HG02885 (cell line): ENCODE data around the gene CDH22.

Experiments used
- ATAC-seq: cut with Tn5 transposase; IDR thresholded peaks from one replicate; pipeline ENCODE4 v1.9.1; 2021; ENCODE audit warnings: mild to moderate bottlenecking; ENCODE audit not compliant: unreplicated experiment, poor library complexity

CDH22 gene

GRCh38 chr20:46304361-46304760 lies 3.9 kb downstream of the CDH22 start:
- ATAC-seq: no peak

DNA sequence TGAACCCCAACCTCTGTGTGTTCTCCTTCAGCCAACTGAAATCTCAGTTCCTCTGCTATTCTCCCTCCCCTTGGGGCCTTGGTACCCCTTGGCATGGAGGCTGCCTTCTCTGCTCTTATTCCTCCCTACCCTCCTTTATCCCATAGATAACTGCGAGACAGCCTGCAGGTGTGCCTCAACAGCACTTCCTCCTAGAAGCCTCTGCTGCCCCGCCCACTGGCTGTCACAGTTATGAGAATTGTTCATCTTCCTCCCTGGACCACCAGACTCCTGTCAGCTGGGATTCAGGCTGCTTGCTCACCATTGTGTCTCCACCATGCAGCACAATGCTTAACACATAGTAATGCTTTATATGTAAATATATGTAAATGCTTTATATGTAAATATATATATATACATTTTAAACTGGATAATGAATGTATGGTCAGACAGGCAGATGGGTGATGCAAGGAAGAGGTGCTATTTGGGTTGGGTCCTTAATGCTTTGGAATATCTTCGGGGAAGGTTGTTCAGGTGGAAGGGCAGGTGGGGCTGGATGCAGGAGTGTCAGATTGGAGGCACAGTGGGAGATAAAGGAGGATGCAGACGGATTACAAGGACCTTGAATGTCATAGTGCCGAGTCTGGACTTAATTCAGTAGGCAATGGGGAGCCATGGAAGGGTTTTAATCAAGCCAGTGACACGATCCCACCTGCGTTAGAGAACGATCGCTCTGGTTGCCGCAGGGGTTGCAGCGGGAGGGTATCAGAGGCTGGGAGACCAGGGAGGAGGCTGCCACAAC lies 4.9 kb downstream of the CDH22 start:
- ATAC-seq: no peak

- no peak for ATAC-seq
Measured at GRCh38 chr20:46302106-46302505, 6.2 kb downstream of the CDH22 start.

GRCh38 chr20:46300281-46300680 lies 8.0 kb downstream of the CDH22 start:
- ATAC-seq: no peak

GRCh38 chr20:46299078-46299477 lies 9.2 kb downstream of the CDH22 start:
- ATAC-seq: no peak

GRCh38 chr20:46298374-46298773 lies 9.9 kb downstream of the CDH22 start:
- no peak for ATAC-seq

DNA sequence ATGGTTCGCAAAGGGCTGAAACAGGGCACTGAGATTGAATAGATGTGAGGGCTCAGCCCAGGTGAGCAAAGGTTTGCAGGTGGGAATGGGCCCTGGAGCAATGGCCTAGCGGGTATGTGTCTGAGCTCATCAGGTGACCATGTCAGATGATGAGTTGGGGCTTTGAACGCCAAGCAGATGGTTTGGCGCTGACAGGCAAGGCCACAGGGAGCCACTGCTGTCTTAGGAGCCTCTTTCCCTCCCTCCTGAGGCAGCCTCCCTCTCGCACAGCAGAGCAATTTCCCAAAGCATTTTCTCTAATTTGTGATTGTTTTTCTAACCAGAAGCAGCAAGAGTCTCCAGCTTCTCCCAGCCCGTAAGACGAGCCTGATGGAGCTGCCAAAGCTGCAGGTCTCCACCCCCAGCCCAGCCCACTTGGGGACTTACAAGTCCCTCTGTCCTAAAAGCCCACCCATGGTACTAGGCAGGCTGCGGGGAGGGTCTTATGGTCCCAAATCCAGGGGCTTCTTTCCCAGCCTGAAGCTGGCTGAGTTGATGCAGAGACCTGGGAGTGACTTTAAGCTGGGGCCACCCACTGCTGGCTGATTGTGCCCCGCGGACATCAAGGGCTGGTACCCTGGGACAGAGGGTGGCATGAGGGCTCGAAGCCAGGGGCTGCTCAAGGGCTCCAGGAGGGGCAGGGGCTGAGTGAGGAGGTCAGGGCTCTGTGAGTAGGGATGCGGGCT lies 11.6 kb downstream of the CDH22 start:
- no peak for ATAC-seq

DNA sequence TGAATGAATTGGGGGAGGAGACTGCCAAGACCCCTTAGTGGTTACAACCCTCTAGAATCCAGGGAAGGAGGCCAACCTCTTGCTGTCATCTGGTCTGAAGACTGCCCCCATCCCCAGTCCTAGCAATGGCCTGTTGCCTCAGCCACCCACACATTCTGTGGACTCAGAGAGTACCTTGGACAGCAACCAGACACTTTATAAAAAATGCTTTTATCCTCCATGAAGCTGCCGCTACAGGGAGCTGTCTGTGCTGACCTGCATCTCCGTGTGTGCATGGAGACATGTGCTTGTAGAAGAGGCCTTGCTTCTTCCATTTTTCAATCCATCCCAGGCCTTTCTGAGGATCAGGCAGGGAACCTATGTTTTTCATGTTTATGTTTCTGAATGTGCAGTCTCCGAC lies 15.2 kb downstream of the CDH22 start:
- ATAC-seq: no peak

DNA sequence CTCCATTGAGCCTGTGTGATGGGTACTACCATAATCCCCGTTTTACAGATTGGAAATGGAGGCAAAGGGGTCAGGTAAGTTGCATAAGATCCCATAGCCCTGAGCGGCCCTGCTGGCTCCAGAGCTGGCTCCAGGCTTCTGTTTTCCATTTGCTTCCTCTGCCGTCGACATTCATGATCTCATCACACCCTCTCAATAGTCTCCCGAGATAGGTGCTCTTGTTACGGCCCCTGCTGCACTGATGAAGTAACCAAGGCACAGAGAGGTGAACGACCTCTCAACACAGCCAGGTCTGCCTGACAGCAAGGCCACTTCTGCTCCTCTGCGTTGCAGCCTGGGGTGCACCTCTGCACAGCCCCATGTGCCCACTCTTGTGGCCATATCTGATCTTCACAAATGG lies 16.9 kb downstream of the CDH22 start:
- no peak for ATAC-seq

- ATAC-seq: no peak
Measured at GRCh38 chr20:46289432-46289831, 18.9 kb downstream of the CDH22 start.

DNA sequence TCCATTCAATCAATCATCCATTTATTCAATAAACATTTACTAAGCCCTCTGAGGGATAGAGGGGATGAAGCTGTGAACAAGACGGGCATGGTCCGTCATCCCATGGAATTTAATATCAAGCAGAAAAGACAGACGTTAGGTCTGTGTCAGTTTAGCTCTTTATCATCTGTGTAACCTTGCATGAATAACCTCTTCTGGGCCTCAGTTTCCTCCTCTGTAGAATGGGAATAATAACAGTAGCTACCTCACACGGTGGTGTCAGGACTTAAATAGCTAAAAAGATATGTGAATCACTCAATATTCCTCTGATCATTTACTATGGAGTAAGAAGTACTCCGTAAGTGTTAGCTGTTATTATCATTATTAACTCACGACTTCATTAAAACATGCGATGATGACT lies 21.3 kb downstream of the CDH22 start:
- no peak for ATAC-seq

GRCh38 chr20:46286382-46286781 lies 21.9 kb downstream of the CDH22 start:
- ATAC-seq: no peak

DNA sequence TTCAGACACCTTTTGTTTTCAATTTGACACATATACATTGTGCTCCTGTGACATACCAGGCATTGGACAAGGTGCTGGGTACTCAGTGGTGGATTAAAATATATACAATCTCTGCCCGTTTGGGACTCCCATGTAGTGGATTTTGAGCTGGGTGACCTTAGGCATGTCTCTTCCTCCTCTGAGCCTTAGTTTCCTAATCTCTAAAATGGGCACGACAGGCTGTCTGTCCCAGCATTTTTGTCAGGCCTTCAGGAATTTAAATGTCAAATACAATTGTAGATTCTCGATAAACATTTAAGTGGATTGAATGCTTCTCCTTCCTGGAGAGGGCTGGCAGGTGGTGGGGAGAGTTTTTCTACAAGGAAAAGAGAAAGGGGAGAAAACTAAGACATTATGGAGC lies 22.6 kb downstream of the CDH22 start:
- ATAC-seq: no peak

DNA sequence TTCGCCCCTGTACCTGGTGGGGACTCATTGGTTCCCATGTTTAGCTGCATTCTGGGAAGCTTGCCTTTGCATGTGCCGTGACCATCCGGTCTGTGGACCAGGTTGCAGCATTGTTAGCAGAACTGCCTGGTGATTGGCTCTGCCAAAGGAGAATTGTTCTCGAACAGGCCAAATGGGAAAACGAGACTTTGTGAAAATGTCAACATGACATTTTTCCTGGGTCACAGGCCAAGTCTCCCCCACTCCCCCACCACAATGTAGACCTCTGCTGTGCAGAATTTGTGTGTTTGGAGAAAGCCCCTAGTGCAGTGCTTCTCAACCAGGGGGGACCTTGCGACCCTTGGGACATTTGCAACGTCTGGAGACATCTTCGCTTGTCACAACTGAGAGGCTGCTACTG lies 23.2 kb downstream of the CDH22 start:
- ATAC-seq: no peak

DNA sequence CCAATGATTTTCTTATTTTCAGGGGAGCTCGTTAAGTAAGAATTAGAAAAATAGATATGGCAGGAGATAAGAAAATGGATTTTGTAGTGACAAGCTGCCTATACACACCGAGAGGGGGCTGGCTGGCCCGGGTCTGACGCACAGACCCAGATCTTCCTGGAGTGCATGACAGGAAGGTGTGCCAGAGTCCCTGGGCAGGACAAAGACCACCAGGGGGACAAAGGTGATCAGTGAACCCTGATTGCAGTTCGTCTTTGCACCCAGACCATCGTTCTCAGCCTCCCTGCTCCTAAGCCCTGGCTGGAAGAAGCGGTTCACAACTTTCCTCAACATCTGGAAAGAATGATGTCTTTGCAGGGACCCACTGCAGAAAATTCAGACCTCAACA lies 24.3 kb downstream of the CDH22 start:
- ATAC-seq: no peak

DNA sequence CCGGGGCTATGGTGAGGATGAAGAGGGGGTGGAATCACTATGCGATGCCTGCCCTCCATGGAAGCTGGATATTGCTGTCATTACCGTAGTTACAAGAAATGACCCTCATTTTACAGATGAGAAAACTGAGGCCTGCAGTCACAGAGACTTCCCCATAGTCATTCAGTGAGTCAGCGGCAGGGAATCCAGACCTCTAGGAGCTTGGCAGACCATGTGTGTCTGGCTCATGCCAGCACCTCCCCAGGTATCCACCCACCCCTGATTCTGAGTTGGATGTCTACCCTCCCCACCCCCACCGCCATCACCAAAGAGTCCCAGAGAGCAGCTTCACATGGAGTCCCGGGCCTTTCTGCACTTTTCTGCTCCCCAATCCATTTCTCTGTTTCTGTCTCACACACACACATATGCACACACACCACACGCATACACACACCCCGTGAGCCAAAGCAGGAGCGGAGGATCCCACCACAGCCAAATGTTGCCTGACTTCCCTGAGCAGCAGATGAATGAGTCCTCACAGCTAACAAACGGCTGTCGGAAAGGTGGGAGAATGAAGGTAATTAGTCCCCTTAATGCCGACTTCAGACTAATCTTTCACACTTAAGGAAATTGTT lies 24.8 kb downstream of the CDH22 start:
- no peak for ATAC-seq

DNA sequence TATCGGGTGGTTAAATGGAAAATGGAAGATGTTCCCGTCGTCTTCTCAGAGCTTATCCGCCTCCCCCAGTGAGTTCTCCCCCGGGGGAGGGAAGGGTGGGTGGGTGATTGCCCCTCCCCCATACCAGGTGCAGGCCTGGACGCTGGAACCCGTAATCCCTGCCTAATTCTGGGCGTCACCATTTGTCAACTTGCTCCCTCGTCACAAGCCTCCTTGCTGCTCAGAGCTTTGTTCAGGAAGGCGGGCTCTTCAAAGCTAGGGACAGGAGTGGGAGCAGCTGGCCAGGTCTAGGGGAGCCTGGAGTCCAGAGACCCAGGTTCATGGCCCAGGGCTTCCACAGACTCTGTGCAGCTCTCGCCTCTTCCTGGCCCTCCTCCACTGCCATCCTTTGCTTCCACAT lies 25.6 kb downstream of the CDH22 start:
- ATAC-seq: no peak

- no peak for ATAC-seq
Measured at GRCh38 chr20:46279103-46279502, 29.2 kb downstream of the CDH22 start.

- ATAC-seq: no peak
Measured at GRCh38 chr20:46277602-46278001, 30.7 kb downstream of the CDH22 start.

DNA sequence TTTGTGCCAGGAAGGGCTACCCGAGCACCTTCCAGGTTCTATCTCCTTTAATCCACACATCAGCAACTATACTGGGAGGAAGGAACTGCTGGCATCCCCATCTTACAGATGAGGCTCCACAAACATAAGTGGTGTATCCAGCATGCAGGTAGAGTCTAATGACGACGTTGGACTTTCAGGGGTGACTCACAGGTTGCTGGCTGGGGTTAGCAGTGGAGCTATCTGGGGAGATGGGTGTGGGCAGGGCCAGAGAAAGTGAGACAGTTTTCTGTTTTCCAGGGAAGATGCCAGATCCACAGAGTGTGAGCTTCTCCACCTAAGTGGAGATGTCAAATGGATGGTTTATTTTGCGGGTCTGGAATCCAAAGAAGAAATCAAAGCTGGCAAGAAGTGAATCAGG lies 31.8 kb downstream of the CDH22 start:
- no peak for ATAC-seq

DNA sequence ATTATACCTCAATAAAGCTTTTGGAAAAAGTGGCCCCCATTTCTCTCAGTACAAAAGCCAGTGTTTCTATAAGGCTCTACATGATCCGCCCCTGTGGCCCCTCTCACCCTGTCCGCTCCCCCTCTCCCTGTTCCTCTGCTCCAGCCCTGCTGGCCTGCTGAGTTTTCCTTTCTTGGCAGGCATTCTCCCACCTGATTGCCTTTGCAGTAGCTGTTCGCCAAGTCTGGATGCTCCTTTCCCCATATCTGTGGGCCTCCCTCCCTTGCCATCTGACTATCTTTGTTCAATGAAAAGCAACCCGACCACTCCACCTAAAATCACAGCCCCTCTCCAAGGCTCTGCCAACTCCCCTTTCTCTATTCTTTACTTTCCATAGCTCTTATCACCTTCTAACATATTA lies 33.2 kb downstream of the CDH22 start:
- ATAC-seq: no peak

DNA sequence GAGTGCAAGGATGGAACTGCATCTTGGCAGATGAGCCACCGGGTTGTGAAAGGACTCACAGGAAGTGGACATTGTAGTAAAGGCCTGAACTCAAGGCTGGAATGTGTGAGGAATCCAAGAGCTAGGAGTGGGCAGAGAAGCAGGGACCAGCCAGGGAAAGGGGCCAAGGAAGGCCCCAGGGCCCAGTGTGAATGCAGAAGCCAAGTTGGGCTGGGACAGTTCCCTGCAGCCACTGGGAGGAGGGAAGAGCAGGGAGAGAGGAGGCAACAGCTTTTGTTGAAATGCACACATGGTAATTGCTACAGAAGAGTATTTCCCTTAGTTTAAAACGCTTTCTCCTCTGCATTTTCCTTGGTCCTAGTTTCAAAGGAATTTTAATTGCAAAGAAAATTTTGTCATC lies 34.6 kb downstream of the CDH22 start:
- no peak for ATAC-seq
